ENCODE results near the gene ZAR1L. TPM values are rescaled to one million over a fixed set of nuclear protein-coding genes. Genes with fewer than 3 reads are reported as not detected.

Gene ZAR1L
- total RNA-seq, 1 experiment from 2014 or later, result not detected

DNA sequence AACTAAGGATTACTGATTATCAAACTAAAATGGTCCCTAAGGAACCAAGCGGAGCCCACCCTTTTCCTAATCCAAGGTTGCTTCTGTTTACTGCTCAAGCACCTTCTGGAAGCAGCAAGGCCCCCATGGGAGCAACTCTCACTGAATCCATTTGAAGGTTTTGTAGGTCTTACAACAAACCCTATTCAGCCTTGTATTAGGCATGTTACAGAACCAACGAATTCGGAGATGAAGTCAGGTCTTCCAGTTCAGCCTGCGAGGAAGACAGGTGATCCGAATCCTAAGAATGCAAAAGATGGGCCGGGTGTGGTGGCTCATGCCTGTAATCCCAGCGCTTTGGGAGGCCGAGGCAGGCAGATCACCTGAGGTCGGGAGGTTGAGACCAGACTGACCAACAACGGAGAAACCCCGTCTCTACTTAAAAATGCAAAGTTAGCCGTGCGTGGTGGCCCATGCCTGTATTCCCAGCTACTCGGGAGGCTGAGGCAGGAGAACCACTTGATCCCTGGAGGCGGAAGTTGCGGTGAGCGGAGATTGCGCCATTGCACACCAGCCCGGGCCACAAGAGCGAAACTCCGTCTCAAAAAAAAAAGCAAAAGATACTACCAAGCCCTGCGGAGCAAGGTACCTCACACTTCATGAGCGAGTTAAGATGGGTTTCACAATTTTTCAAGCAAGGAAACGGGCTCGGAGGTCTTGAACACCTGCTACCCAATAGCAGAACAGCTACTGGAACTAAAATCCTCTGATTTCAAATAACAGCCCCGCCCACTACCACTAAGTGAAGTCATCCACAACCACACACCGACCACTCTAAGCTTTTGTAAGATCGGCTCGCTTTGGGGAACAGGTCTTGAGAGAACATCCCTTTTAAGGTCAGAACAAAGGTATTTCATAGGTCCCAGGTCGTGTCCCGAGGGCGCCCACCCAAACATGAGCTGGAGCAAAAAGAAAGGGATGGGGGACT, 609 bp downstream of the ZAR1L start:
- Histone ChIP-seq H3K36me3 (replicated peaks; ENCODE audit: control insufficient read depth, insufficient read depth, low read length) (no peaks in the 10 kb centered on the region; the same call in 1 of the 2 replicates), H3K4me3 (ENCODE audit: insufficient read depth, low read depth, low read length) (peak overlapping the region; percentile 94), H3K27me3 (ENCODE audit: control insufficient read depth, insufficient read depth, low read length) (no peaks in the 10 kb centered on the region)
- DNase-seq, result peak; percentile 52

DNA sequence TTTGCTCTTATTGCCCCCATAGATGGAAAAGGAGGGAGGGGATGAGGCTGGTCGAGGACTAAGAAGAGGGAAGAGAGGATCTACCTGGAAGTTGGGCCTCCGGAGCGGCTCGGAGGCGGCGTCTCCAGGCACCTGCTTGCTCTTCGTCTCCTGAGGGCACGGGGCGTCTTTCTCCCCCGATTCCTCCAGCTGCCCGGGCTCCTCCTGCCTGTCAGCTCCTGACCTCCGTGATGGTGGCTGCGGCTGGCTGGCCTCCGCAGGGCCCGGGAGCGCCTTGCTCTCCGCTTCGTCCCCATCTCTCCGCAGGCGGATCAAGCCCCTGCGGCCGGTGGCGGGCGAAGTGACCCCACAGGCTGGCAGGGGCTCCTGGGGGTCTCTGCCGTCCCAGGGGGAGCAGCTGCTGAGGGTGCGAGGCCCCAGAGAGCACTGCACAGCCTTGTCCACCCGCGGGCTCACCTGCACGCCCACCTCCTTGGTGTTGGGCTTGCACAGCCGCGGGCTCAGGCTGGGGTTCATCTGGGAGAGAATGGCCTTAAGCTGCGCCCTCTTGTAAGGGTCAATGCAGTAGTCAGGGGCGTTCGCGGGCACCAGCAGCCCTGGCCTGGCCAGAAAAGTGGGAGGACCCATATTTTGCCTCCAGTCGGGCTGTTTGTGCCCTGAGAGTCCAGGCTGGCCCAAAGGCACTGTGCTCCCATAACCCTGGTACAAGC, 3.8 kb downstream of the ZAR1L start:
- Histone ChIP-seq H3K27me3 (ENCODE audit: control insufficient read depth, insufficient read depth, low read length) (no peaks in the 10 kb centered on the region), H3K4me3 (ENCODE audit: insufficient read depth, low read depth, low read length) (no peak overlapping the region), H3K36me3 (replicated peaks; ENCODE audit: control insufficient read depth, insufficient read depth, low read length) (no peaks in the 10 kb centered on the region)
- DNase-seq, result peak; percentile 34

DNA sequence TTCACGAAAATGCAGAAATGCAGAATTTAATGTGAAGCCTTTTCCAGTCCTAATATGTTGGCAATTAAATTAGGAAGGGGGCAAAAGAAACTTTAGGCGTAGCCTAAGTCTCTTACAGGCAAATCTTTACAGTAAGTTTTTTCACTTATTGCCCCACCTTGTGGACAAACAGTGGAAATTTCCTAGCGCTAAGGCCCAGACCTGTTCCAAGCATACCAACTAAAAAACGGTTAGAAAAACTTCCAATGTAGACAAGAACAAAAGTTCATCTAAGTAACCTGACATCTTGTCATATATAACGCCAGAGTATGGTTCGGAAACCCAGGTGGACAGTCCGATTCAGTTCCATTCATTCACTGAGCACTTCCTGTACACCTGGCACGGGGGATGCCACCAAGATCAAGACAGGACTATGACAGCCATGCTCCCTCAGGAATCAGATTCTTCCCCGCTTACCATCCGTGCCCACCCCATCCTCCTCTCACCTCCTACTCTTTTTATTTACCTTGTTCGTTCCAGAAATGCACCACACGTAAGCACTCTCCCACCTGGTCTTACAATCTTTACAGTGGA, 4.9 kb downstream of the ZAR1L start:
- Histone ChIP-seq H3K4me3 (ENCODE audit: insufficient read depth, low read depth, low read length) (no peak overlapping the region), H3K36me3 (replicated peaks; ENCODE audit: control insufficient read depth, insufficient read depth, low read length) (no peaks in the 10 kb centered on the region), H3K27me3 (ENCODE audit: control insufficient read depth, insufficient read depth, low read length) (no peaks in the 10 kb centered on the region)
- DNase-seq, result peak; percentile 55

DNA sequence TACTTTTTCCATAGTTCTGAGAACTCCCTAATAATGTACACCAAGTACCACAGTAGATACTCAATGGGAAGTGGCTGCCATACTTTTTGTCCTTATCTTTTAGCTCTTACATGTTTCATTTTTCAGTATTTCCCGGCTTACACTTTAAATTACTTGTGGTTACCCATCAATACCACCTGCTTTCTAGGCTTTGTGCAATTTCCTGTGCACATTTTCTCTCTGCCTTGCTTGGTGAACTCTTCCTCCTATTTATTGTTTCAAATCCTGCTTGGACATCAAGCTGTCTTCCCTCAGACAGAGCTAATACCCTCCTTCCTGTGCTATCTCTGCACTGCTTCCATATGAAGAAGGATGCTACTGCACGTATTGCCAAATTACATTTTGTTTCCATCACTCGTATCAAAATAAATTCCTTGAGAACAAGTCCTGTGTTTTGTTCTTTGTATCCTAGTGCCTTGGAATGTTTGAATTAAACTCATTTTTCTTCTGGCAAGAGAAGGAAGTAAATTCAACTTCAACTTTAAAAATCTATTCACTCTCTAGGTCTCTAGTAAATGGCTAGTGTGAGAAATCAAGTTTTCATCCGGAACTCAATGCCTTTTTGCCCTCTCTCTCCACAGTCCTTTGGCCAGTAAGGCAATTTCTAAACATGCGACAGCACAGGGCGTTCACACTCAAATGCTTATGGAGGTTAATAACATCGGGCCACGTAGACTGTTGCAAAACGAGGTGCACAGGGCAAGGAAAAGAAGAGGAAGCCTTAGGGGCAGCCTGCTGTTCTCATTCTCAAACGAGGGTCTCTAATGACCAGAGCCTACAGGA, 5.6 kb downstream of the ZAR1L start:
- Histone ChIP-seq H3K4me3 (ENCODE audit: insufficient read depth, low read depth, low read length) (no peak overlapping the region), H3K36me3 (replicated peaks; ENCODE audit: control insufficient read depth, insufficient read depth, low read length) (no peaks in the 10 kb centered on the region), H3K27me3 (ENCODE audit: control insufficient read depth, insufficient read depth, low read length) (no peaks in the 10 kb centered on the region)
- no peak for DNase-seq

DNA sequence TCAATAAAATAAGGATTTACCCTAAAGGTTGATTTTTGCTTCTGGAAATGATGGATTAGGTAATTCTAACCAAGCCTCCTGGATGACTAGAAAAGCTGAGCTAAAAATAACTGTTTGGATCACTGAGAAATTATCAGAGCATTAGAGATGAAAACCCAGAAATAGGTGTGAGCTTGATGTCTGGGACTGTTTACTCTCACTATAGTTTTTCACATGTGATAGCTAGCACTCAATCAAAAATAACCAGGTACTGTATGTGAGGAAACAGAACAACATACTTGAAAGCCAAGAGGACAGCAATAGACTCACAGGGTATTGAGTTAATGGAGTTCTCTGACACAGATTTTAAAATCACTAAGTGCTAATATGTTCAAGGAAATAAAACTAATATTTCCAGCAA, 9.5 kb downstream of the ZAR1L start:
- no peak for DNase-seq
- H3K4me3 ChIP-seq (ENCODE audit: insufficient read depth, low read depth, low read length), result no peak overlapping the region
- H3K36me3 ChIP-seq (replicated peaks; ENCODE audit: control insufficient read depth, insufficient read depth, low read length), result no peaks in the 10 kb centered on the region
- H3K27me3 ChIP-seq (ENCODE audit: control insufficient read depth, insufficient read depth, low read length), result no peaks in the 10 kb centered on the region

DNA sequence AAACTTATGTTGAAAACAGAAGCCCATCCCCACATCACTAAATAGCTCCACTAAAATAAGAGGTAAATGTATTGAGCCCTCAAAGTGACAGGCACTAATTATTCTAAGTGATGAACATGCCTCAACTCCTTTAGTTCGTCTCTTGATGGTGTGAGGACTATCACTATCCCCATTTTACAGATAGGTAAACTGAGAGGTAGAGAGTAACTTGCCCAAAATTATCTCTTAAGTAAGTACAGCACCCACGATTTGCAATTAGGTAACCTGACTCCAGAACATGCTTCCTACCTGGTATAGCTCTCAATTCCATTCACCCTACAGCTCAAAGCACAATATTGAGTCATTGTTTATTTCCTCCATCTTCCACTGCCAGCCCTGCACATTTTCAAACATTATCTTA, 12.7 kb downstream of the ZAR1L start:
- no peaks in the 10 kb centered on the region for H3K36me3 ChIP-seq (replicated peaks; ENCODE audit: control insufficient read depth, insufficient read depth, low read length)
- H3K4me3 ChIP-seq (ENCODE audit: insufficient read depth, low read depth, low read length), result no peak overlapping the region
- no peaks in the 10 kb centered on the region for H3K27me3 ChIP-seq (ENCODE audit: control insufficient read depth, insufficient read depth, low read length)
- no peak for DNase-seq

DNA sequence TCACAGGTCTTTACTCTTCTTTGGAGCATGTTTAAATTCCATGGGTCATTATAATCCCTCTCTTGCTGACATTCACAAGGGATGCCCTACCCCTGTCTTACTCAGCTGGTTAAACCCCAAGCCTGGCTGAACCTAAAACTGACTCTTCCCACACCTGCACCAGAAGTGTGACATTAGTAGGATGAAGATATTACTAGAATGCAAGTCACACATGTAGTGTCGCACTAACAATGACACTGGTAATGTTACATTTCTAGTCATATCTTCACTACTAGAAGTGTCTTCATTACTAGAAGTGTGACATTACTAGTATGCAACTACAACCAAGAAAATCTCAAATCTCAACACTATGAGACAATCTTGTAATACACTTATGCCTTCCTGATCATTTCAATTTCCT, 14.2 kb downstream of the ZAR1L start:
- H3K4me3 ChIP-seq (ENCODE audit: insufficient read depth, low read depth, low read length), result no peak overlapping the region
- no peaks in the 10 kb centered on the region for H3K27me3 ChIP-seq (ENCODE audit: control insufficient read depth, insufficient read depth, low read length)
- H3K36me3 ChIP-seq (replicated peaks; ENCODE audit: control insufficient read depth, insufficient read depth, low read length), result no peaks in the 10 kb centered on the region
- no peak for DNase-seq

DNA sequence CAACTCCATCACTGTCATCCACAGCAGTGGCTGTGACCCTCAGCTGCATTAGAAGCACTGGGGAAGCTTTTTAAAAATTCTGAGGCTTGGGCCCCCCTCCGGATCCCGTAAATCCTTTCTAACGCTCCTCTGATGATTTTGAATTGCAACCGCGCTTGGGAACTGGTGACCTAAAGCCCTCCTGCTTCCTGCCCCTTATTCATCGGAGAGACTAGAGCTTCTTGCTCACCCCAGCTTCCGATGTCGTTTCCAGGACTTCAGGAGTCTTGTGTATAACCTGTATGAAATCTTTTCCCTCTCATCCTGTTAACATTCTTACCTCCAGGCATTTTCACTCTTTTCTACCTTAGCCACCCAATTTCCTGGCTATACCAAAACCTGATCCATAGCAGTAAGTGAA, 14.8 kb downstream of the ZAR1L start:
- H3K36me3 ChIP-seq (replicated peaks; ENCODE audit: control insufficient read depth, insufficient read depth, low read length), result no peaks in the 10 kb centered on the region
- no peak overlapping the region for H3K4me3 ChIP-seq (ENCODE audit: insufficient read depth, low read depth, low read length)
- DNase-seq, result no peak
- no peaks in the 10 kb centered on the region for H3K27me3 ChIP-seq (ENCODE audit: control insufficient read depth, insufficient read depth, low read length)

DNA sequence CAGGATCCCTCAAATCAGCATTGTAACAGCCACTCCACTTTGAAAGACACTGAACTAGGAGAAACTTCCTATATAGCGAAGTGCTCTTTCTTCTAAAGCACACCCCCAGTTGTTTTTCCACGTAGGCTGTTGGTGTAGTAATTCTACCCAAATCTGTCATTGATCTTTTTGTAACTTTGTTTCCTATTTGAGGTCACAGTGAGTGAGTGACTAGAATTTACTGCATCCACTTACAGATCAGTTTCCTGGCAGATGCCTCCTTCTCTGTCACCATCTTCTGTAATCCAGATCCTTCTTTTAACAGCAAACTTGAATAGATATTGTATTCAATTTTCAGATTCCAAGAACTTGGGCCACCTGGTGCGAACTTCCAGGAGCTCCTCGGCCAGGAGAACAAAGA, 15.3 kb downstream of the ZAR1L start:
- Histone ChIP-seq H3K27me3 (ENCODE audit: control insufficient read depth, insufficient read depth, low read length) (no peaks in the 10 kb centered on the region), H3K4me3 (ENCODE audit: insufficient read depth, low read depth, low read length) (no peak overlapping the region), H3K36me3 (replicated peaks; ENCODE audit: control insufficient read depth, insufficient read depth, low read length) (no peaks in the 10 kb centered on the region)
- no peak for DNase-seq

DNA sequence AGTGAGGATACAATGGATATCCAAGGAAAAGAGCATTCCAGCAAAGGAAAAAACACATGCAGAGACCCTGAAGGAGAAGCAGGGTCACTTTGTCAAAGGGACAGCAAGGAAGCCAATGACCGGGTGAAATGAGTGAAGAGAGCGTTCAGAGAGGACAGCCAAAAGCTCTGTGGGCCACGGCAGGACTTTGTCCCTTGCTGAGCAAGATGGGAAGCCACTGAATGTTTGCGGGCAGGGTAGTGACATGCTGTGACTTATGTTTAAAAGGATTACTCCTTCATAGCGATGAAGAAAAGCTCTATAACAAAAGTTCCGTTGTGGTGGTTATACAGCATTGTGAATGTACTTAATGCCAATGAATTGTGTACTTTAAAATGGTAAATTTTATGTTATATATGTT, 16.5 kb downstream of the ZAR1L start:
- DNase-seq, result no peak
- Histone ChIP-seq H3K36me3 (replicated peaks; ENCODE audit: control insufficient read depth, insufficient read depth, low read length) (no peaks in the 10 kb centered on the region), H3K27me3 (ENCODE audit: control insufficient read depth, insufficient read depth, low read length) (no peaks in the 10 kb centered on the region), H3K4me3 (ENCODE audit: insufficient read depth, low read depth, low read length) (no peak overlapping the region)

DNA sequence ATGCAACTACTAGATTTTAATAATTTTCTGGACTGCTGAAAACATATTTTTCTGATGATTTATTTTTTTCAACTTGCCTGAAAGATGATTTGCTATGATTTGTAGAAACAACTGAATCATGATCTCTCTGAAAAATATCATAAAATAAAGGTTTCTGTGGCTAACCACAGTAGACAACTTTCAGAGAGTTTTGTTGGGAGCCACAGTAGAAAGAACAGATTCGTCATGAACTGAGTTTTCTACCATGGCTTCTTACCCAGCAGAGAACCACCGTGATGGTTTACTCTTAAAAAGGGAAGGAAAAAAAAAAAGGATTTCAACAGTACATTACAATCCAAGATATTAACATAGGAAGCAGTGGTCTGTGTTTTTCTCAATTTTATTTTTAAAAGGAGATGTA, 18.0 kb downstream of the ZAR1L start:
- no peaks in the 10 kb centered on the region for H3K27me3 ChIP-seq (ENCODE audit: control insufficient read depth, insufficient read depth, low read length)

DNA sequence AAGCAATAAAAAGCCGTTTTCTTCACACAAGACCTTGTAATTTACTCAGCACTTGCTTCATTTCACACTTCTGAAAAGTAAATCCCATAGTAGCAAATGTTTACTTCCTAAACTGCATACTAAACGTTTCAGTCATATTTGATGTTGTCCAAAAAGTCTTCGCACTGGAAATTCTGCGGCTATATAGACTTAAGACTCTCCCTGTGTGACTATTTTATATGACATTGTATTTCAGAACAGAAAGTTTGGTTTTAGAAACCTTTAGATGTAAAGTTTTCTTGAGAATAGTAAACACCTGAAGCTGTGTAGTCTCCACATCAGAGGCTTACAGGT, 29.6 kb downstream of the ZAR1L start:
- H3K36me3 ChIP-seq (replicated peaks; ENCODE audit: control insufficient read depth, insufficient read depth, low read length), result no peaks in the 10 kb centered on the region
- DNase-seq, result no peak
- no peaks in the 10 kb centered on the region for H3K27me3 ChIP-seq (ENCODE audit: control insufficient read depth, insufficient read depth, low read length)
- H3K4me3 ChIP-seq (ENCODE audit: insufficient read depth, low read depth, low read length), result no peak overlapping the region

More for the DNA sequence above, 18.0 kb downstream of the ZAR1L start:
- Histone ChIP-seq H3K36me3 (replicated peaks; ENCODE audit: control insufficient read depth, insufficient read depth, low read length) (no peaks in the 10 kb centered on the region), H3K4me3 (ENCODE audit: insufficient read depth, low read depth, low read length) (no peak overlapping the region)
- no peak for DNase-seq

DNA sequence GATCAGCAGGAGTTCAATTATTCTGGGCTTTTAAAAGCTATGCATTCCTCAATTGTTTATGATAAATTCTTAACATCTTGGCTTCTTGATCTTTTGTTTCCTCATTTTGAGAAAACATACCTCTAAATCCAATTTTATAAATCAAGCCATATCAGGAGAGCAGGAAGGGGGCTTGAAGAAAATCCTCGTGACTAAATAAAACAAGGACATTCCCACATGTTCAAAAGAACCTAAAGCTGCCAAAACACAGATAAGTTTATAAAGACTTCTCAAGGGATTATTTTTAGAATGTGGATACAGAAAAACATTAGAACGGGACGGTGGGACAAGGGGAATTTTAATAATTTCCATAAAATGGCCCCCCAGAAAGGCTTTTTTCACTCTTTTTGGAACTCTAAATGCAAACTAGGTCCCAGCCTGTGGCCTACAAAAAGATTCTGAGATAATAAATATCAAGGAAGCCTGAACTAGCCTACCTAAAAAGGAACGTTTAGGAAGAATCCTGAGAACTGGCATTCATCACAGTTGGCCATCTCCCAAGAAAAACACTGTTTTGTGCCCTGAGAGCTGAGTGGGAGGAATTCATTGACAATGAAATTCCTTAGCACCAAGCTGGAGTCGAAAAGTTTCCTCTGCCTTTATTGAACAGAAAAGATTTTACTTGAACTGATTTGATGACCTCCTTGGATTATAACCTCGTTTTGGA, 30.1 kb downstream of the ZAR1L start:
- no peak for DNase-seq

More for the DNA sequence above, 30.1 kb downstream of the ZAR1L start:
- no peaks in the 10 kb centered on the region for H3K36me3 ChIP-seq (replicated peaks; ENCODE audit: control insufficient read depth, insufficient read depth, low read length)
- no peak overlapping the region for H3K4me3 ChIP-seq (ENCODE audit: insufficient read depth, low read depth, low read length)
- H3K27me3 ChIP-seq (ENCODE audit: control insufficient read depth, insufficient read depth, low read length), result no peaks in the 10 kb centered on the region

Measured in H7 (cell line).